ENCODE results near the gene NADK2.

NADK2 gene

GRCh38 chr5:36174119-36174518 lies 67.6 kb downstream of the NADK2 start:
- no peak for TF ChIP-seq POLR2AphosphoS5 (IDR thresholded peaks at IDR 0.05; ENCODE audit: low read depth, low read length)
- TF ChIP-seq POLR2A (IDR thresholded peaks at IDR 0.05; ENCODE audit: low read depth, low read length), result no peak
- TF ChIP-seq TAF1 (IDR thresholded peaks at IDR 0.05; ENCODE audit: low read depth, low read length), result no peak
- TF ChIP-seq SPI1 (IDR thresholded peaks at IDR 0.05; ENCODE audit: low read depth, low read length), result no peak
- TF ChIP-seq POU2F2 (IDR thresholded peaks at IDR 0.05; ENCODE audit: low read depth, low read length), result no peak
- no peak for TF ChIP-seq PAX5 (IDR thresholded peaks at IDR 0.05; ENCODE audit: insufficient read depth, low read length, severe bottlenecking)
- no peak for DNase-seq (ENCODE audit: insufficient read length, low spot score)
- no peak for FAIRE-seq

- TF ChIP-seq SPI1 (IDR thresholded peaks at IDR 0.05; ENCODE audit: low read depth, low read length) (no peak), POLR2A (IDR thresholded peaks at IDR 0.05; ENCODE audit: low read depth, low read length) (no peak), PAX5 (IDR thresholded peaks at IDR 0.05; ENCODE audit: insufficient read depth, low read length, severe bottlenecking) (no peak), TAF1 (IDR thresholded peaks at IDR 0.05; ENCODE audit: low read depth, low read length) (no peak), POLR2AphosphoS5 (IDR thresholded peaks at IDR 0.05; ENCODE audit: low read depth, low read length) (no peak), POU2F2 (IDR thresholded peaks at IDR 0.05; ENCODE audit: low read depth, low read length) (no peak)
- DNase-seq (ENCODE audit: insufficient read length, low spot score), result no peak
- no peak for FAIRE-seq
Measured at GRCh38 chr5:36173426-36173825, 68.3 kb downstream of the NADK2 start.

- TF ChIP-seq SPI1 (IDR thresholded peaks at IDR 0.05; ENCODE audit: low read depth, low read length) (no peak), TAF1 (IDR thresholded peaks at IDR 0.05; ENCODE audit: low read depth, low read length) (no peak), POLR2AphosphoS5 (IDR thresholded peaks at IDR 0.05; ENCODE audit: low read depth, low read length) (no peak), POU2F2 (IDR thresholded peaks at IDR 0.05; ENCODE audit: low read depth, low read length) (no peak), PAX5 (IDR thresholded peaks at IDR 0.05; ENCODE audit: insufficient read depth, low read length, severe bottlenecking) (no peak), POLR2A (IDR thresholded peaks at IDR 0.05; ENCODE audit: low read depth, low read length) (no peak)
- no peak for FAIRE-seq
- no peak for DNase-seq (ENCODE audit: insufficient read length, low spot score)
Measured at GRCh38 chr5:36172599-36172998, 69.1 kb downstream of the NADK2 start.

GRCh38 chr5:36170832-36171424 lies 70.8 kb downstream of the NADK2 start:
- TF ChIP-seq POLR2A (IDR thresholded peaks at IDR 0.05; ENCODE audit: low read depth, low read length) (no peak), SPI1 (IDR thresholded peaks at IDR 0.05; ENCODE audit: low read depth, low read length) (no peak), POU2F2 (IDR thresholded peaks at IDR 0.05; ENCODE audit: low read depth, low read length) (no peak), POLR2AphosphoS5 (IDR thresholded peaks at IDR 0.05; ENCODE audit: low read depth, low read length) (no peak), TAF1 (IDR thresholded peaks at IDR 0.05; ENCODE audit: low read depth, low read length) (no peak), PAX5 (IDR thresholded peaks at IDR 0.05; ENCODE audit: insufficient read depth, low read length, severe bottlenecking) (no peak)

GRCh38 chr5:36168737-36169136 lies 73.0 kb downstream of the NADK2 start:
- FAIRE-seq (no peak), DNase-seq (ENCODE audit: insufficient read length, low spot score) (no peak)
- TF ChIP-seq SPI1 (IDR thresholded peaks at IDR 0.05; ENCODE audit: low read depth, low read length), result no peak
- TF ChIP-seq PAX5 (IDR thresholded peaks at IDR 0.05; ENCODE audit: insufficient read depth, low read length, severe bottlenecking), result no peak
- no peak for TF ChIP-seq POLR2AphosphoS5 (IDR thresholded peaks at IDR 0.05; ENCODE audit: low read depth, low read length)
- no peak for TF ChIP-seq POU2F2 (IDR thresholded peaks at IDR 0.05; ENCODE audit: low read depth, low read length)
- no peak for TF ChIP-seq POLR2A (IDR thresholded peaks at IDR 0.05; ENCODE audit: low read depth, low read length)
- no peak for TF ChIP-seq TAF1 (IDR thresholded peaks at IDR 0.05; ENCODE audit: low read depth, low read length)

More at GRCh38 chr5:36170832-36171424, 70.8 kb downstream of the NADK2 start:
- DNase-seq (ENCODE audit: insufficient read length, low spot score) (no peak), FAIRE-seq (no peak)

- FAIRE-seq (no peak), DNase-seq (ENCODE audit: insufficient read length, low spot score) (no peak)
- TF ChIP-seq POLR2A (IDR thresholded peaks at IDR 0.05; ENCODE audit: low read depth, low read length) (no peak), POLR2AphosphoS5 (IDR thresholded peaks at IDR 0.05; ENCODE audit: low read depth, low read length) (no peak)
Measured at GRCh38 chr5:36164461-36164860, 77.3 kb downstream of the NADK2 start.

GRCh38 chr5:36162810-36163486 lies 78.8 kb downstream of the NADK2 start:
- TF ChIP-seq POLR2AphosphoS5 (IDR thresholded peaks at IDR 0.05; ENCODE audit: low read depth, low read length), result no peak
- TF ChIP-seq PAX5 (IDR thresholded peaks at IDR 0.05; ENCODE audit: insufficient read depth, low read length, severe bottlenecking), result no peak
- TF ChIP-seq POLR2A (IDR thresholded peaks at IDR 0.05; ENCODE audit: low read depth, low read length), result no peak
- TF ChIP-seq POU2F2 (IDR thresholded peaks at IDR 0.05; ENCODE audit: low read depth, low read length), result no peak
- no peak for TF ChIP-seq SPI1 (IDR thresholded peaks at IDR 0.05; ENCODE audit: low read depth, low read length)
- no peak for TF ChIP-seq TAF1 (IDR thresholded peaks at IDR 0.05; ENCODE audit: low read depth, low read length)
- no peak for FAIRE-seq
- DNase-seq (ENCODE audit: insufficient read length, low spot score), result no peak

GRCh38 chr5:36161361-36161760 lies 80.4 kb downstream of the NADK2 start:
- no peak for DNase-seq (ENCODE audit: insufficient read length, low spot score)
- TF ChIP-seq POU2F2 (IDR thresholded peaks at IDR 0.05; ENCODE audit: low read depth, low read length) (no peak), PAX5 (IDR thresholded peaks at IDR 0.05; ENCODE audit: insufficient read depth, low read length, severe bottlenecking) (no peak), SPI1 (IDR thresholded peaks at IDR 0.05; ENCODE audit: low read depth, low read length) (no peak), TAF1 (IDR thresholded peaks at IDR 0.05; ENCODE audit: low read depth, low read length) (no peak), POLR2A (IDR thresholded peaks at IDR 0.05; ENCODE audit: low read depth, low read length) (no peak), POLR2AphosphoS5 (IDR thresholded peaks at IDR 0.05; ENCODE audit: low read depth, low read length) (no peak)
- no peak for FAIRE-seq

- TF ChIP-seq POU2F2 (IDR thresholded peaks at IDR 0.05; ENCODE audit: low read depth, low read length) (no peak), SPI1 (IDR thresholded peaks at IDR 0.05; ENCODE audit: low read depth, low read length) (no peak), TAF1 (IDR thresholded peaks at IDR 0.05; ENCODE audit: low read depth, low read length) (no peak), POLR2A (IDR thresholded peaks at IDR 0.05; ENCODE audit: low read depth, low read length) (no peak), POLR2AphosphoS5 (IDR thresholded peaks at IDR 0.05; ENCODE audit: low read depth, low read length) (no peak), PAX5 (IDR thresholded peaks at IDR 0.05; ENCODE audit: insufficient read depth, low read length, severe bottlenecking) (no peak)
- FAIRE-seq (no peak), DNase-seq (ENCODE audit: insufficient read length, low spot score) (no peak)
Measured at GRCh38 chr5:36160617-36161016, 81.1 kb downstream of the NADK2 start.

All from GM12891 (cell line).